ENCODE data around the gene KCNK6. TPM values are rescaled to one million over a fixed set of nuclear protein-coding genes. Genes with fewer than 3 reads are reported as not detected.

Gene KCNK6
- total and polyA plus RNA-seq, 10 of the 15 experiments (the other 5 are each of a cell fraction or from before 2014, with no cell fraction given) = 0.04 to 1.4 (median 1.1) TPM

DNA sequence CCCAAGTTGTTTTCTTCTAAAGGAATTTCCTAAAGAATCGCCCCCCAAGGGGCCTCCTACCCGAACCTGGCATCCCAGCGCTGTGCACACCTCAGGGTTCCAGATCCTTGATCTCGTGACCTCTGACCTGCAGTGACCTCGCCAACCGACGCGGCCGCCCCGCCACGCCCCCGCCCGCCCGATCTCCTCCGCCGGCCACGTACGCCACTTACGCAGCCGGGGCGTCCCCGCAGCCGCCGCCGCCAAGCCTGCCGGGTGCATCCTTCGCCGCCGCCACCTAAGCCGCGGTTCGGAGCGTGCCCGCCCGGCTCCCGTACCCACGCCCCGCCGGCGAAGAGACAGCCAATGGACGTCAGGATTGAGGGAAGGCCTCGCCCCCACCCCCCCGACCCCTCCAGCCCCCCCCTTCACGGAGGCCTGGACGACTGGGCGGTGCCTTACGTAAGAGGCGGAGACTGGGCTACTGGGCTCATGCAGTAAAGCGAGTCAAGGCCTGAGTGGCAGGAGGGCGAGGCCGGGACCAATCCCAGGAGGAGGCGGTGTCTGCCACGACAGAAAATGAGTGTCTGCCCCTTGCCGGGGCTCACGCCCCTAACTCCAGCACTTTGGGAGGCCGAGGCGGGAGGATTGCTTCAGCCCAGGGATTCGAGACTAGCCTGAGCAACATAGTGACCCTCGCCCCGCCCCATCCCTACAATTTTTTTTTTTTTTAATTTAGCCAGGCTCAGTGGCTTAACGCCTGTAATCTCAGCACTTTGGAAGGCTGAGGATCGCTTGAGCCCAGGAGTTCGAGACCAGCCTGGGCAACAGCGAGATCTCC, 3.8 kb upstream of the KCNK6 start, which contains the start of gene YIF1B:
TSS of gene YIF1B (minus strand) at position 291 of the 820 bp plus-strand sequence. CDS start at position 261, 30 bp downstream.
- Histone ChIP-seq H3K4me2 (ENCODE audit: control insufficient read depth, insufficient read depth) (peak within 1 kb of the TSS; percentile 70), H4K20me1 (ENCODE audit: control insufficient read depth, insufficient read depth) (no peaks in the 10 kb centered on the region), H2AFZ (ENCODE audit: control insufficient read depth, low read depth, low read length) (peak within 1 kb of the TSS; percentile 94), H3K4me3 (peak within 1 kb of the TSS; percentile 90), H3K9ac (ENCODE audit: control insufficient read depth, insufficient read depth, low read length) (peak within 1 kb of the TSS; percentile 86), H3K79me2 (ENCODE audit: control insufficient read depth, insufficient read depth, low read length) (peaks cover 4% of the 10 kb centered on the region), H3K4me1 (ENCODE audit: control insufficient read depth, insufficient read depth, low read length) (peaks cover 3% of the 10 kb centered on the region; the same call in 1 of the 2 replicates), H3K9me3 (replicated peaks; ENCODE audit: control insufficient read depth, insufficient read depth, low read length) (no peaks in the 10 kb centered on the region), H3K36me3 (ENCODE audit: control insufficient read depth in 2 of 2, insufficient read depth in 2 of 2, low read length in 1 of 2) (no peaks in the 10 kb centered on the region), H3K27me3 (replicated peaks in 1 of 2; ENCODE audit: control insufficient read depth in 2 of 2, insufficient read depth in 2 of 2, low read length in 1 of 2) (no peaks in the 10 kb centered on the region; a peak in 1 of 4 replicates), H3K27ac (ENCODE audit: control insufficient read depth, insufficient read depth) (peak within 1 kb of the TSS; percentile 80)
- FAIRE-seq (peak; percentile 98), DNase-seq (ENCODE audit: low read depth, low spot score) (peak; percentile 83), ATAC-seq (peak; percentile 98)
- no TSS peak for BruUV-seq (replicated peaks)
- intact Hi-C loops (cut with micrococcal nuclease; ENCODE audit: unreplicated experiment) = loop anchor here (5.0 kb wide), 1 partner anchor 74 kb away; no protein-coding TSS in a partner anchor
- in situ Hi-C loops (cut with MboI) = no loop called here
- ChIA-PET SMC1A (ENCODE audit: uncharacterized antibody, unreplicated experiment) (interaction anchor here (0.6 kb wide), 1 partner anchor 118 kb away, joined by 3 read pairs; no protein-coding TSS in a partner anchor), POLR2A (no interaction called here), RAD21 (ENCODE audit: unreplicated experiment) (no interaction called here), CTCF (interaction anchor here (0.6 kb wide), 1 partner anchor 40 kb away, joined by 3 read pairs; no protein-coding TSS in a partner anchor)
- 1% methylated on average over 43 of the region's 64 CpGs for WGBS (ENCODE audit: insufficient coverage, insufficient replicate concordance, low lambda C conversion rate, missing lambda C conversion rate)
- no peak for TF ChIP-seq MXI1 (IDR thresholded peaks at IDR 0.05; ENCODE audit: low read depth, low read length)
- no peak for TF ChIP-seq MYB (IDR thresholded peaks at IDR 0.05; ENCODE audit: borderline replicate concordance, low read depth, low read length)
- no peak for TF ChIP-seq ZNF207 (IDR thresholded peaks at IDR 0.05; ENCODE audit: borderline replicate concordance)
- no peak for TF ChIP-seq SMC3 (IDR thresholded peaks at IDR 0.05; ENCODE audit: borderline replicate concordance, low read length)
- TF ChIP-seq FOXK2 (IDR thresholded peaks at IDR 0.05) = no peak
- TF ChIP-seq TARDBP (IDR thresholded peaks at IDR 0.05; ENCODE audit: borderline replicate concordance) = no peak
- TF ChIP-seq, protein P1, sequence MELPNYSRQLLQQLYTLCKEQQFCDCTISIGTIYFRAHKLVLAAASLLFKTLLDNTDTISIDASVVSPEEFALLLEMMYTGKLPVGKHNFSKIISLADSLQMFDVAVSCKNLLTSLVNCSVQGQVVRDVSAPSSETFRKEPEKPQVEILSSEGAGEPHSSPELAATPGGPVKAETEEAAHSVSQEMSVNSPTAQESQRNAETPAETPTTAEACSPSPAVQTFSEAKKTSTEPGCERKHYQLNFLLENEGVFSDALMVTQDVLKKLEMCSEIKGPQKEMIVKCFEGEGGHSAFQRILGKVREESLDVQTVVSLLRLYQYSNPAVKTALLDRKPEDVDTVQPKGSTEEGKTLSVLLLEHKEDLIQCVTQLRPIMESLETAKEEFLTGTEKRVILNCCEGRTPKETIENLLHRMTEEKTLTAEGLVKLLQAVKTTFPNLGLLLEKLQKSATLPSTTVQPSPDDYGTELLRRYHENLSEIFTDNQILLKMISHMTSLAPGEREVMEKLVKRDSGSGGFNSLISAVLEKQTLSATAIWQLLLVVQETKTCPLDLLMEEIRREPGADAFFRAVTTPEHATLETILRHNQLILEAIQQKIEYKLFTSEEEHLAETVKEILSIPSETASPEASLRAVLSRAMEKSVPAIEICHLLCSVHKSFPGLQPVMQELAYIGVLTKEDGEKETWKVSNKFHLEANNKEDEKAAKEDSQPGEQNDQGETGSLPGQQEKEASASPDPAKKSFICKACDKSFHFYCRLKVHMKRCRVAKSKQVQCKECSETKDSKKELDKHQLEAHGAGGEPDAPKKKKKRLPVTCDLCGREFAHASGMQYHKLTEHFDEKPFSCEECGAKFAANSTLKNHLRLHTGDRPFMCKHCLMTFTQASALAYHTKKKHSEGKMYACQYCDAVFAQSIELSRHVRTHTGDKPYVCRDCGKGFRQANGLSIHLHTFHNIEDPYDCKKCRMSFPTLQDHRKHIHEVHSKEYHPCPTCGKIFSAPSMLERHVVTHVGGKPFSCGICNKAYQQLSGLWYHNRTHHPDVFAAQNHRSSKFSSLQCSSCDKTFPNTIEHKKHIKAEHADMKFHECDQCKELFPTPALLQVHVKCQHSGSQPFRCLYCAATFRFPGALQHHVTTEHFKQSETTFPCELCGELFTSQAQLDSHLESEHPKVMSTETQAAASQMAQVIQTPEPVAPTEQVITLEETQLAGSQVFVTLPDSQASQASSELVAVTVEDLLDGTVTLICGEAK (IDR thresholded peaks at IDR 0.05; ENCODE audit: borderline replicate concordance) = no peak
- TF ChIP-seq, protein P2, sequence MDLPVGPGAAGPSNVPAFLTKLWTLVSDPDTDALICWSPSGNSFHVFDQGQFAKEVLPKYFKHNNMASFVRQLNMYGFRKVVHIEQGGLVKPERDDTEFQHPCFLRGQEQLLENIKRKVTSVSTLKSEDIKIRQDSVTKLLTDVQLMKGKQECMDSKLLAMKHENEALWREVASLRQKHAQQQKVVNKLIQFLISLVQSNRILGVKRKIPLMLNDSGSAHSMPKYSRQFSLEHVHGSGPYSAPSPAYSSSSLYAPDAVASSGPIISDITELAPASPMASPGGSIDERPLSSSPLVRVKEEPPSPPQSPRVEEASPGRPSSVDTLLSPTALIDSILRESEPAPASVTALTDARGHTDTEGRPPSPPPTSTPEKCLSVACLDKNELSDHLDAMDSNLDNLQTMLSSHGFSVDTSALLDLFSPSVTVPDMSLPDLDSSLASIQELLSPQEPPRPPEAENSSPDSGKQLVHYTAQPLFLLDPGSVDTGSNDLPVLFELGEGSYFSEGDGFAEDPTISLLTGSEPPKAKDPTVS (IDR thresholded peaks at IDR 0.05; ENCODE audit: low read depth, low read length) = no peak
- no peak for TF ChIP-seq KLF5 (IDR thresholded peaks at IDR 0.05; ENCODE audit: partially characterized antibody)
- no peak for TF ChIP-seq NFYA (IDR thresholded peaks at IDR 0.05; ENCODE audit: borderline replicate concordance, low read depth, low read length)
- TF ChIP-seq BCL11A (IDR thresholded peaks at IDR 0.05; ENCODE audit: low read depth, low read length) = no peak
- TF ChIP-seq, protein P3, sequence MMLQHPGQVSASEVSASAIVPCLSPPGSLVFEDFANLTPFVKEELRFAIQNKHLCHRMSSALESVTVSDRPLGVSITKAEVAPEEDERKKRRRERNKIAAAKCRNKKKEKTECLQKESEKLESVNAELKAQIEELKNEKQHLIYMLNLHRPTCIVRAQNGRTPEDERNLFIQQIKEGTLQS (IDR thresholded peaks at IDR 0.05; ENCODE audit: borderline replicate concordance, extremely low read depth, low read depth, low read length) = no peak
- TF ChIP-seq POLR2A (IDR thresholded peaks at IDR 0.05; ENCODE audit: low read depth, low read length) = peak; percentile 64
- TF ChIP-seq HDAC6 (IDR thresholded peaks at IDR 0.05; ENCODE audit: unreplicated experiment) = no peak
- peak; percentile 39; the same call in 1 of the 2 replicates for TF ChIP-seq HDGF (IDR thresholded peaks at IDR 0.05)
- TF ChIP-seq CREB1 (IDR thresholded peaks at IDR 0.05; ENCODE audit: low read depth) = peak; percentile 75
- TF ChIP-seq TCF3 (IDR thresholded peaks at IDR 0.05; ENCODE audit: borderline replicate concordance, insufficient read depth, low read depth, low read length) = no peak
